Right lobe of liver (tissue), 4 donors: ENCODE data around the gene TPRN.

Experiments
- CTCF ChIP-seq, 4 donors: fragments of 200-600 bp in 3 of 4; fragments of 450-650 bp in 1 of 4; IDR thresholded peaks; one replicate each; pipeline versions ENCODE4 v1.5.1 to v1.8.0; 2016 to 2022; ENCODE audit warnings: antibody characterized with exemption in 4 of 4, mild to moderate bottlenecking in 2 of 4
- POLR2A ChIP-seq: fragments of 450-650 bp; IDR thresholded peaks from one replicate; pipeline ENCODE4 v1.6.1; 2017; ENCODE audit warnings: antibody characterized with exemption, mild to moderate bottlenecking
- donor health status: DM: no; HTN: no; CAD: no.
- donor health status: DM: no; HTN: no; CAD: no.
- donor health status: DM: no; HTN: yes; CAD: no.

GRCh38 chr9:137221506-137222111 is 21.1 kb upstream of the TPRN start:
- no peak for TF ChIP-seq CTCF (IDR thresholded peaks at IDR 0.05)
- no peak for TF ChIP-seq POLR2A
